IMR-90 (cell line): ENCODE measurements around the gene SLC28A3. TPM values are rescaled to one million over a fixed set of nuclear protein-coding genes. Genes with fewer than 3 reads are reported as not detected.

Experiments used
- ATAC-seq: fragments of 200-7000 bp; cut with Tn5 transposase; 2 replicates; pipeline ENCODE4 v1.9.1; 2020; ENCODE audit warnings: low read depth, mild to moderate bottlenecking, moderate library complexity
- BruUV-seq: library from RNA; stranded (reverse); fragments of 400-500 nt; replicated peaks from 2 replicates; lab custom pipeline; 2021; lab: Mats Ljungman, UMichigan
- CTCF ChIA-PET: fragments of 300-600 bp; formaldehyde crosslinking; extraction: SDS; loops from one replicate; lab custom pipeline; 2021; ENCODE audit warnings: antibody characterized with exemption; lab: Yijun Ruan, JAX
- POLR2A ChIA-PET: fragments of 300-600 bp; sonication (Branson Sonifier 250); formaldehyde crosslinking; loops from one replicate; lab custom pipeline; 2022; ENCODE audit warnings: antibody characterized with exemption; ENCODE audit not compliant: unreplicated experiment; lab: Charles Lee
- DNase-seq: peaks from one replicate; pipeline ENCODE4 v3.0.0; 2013
- H2AFZ ChIP-seq: replicated peaks from 2 replicates; pipeline ENCODE3; 2013; ENCODE audit warnings: low read length, mild to moderate bottlenecking; ENCODE audit not compliant: poor library complexity
- H2AK5ac ChIP-seq: 2 replicates; pipeline ENCODE4 v1.6.1; 2013; ENCODE audit warnings: low read depth, low read length, inconsistent platforms
- H2AK9ac ChIP-seq: replicated peaks from 2 replicates; pipeline ENCODE3; 2013; ENCODE audit warnings: mild to moderate bottlenecking, low read depth, low read length, moderate library complexity; ENCODE audit not compliant: poor library complexity
- H2BK120ac ChIP-seq: 2 replicates; pipeline ENCODE4 v1.6.1; 2013; ENCODE audit warnings: low read depth, low read length, inconsistent platforms
- H2BK15ac ChIP-seq: 3 replicates; pipeline ENCODE4 v1.6.1; 2013; ENCODE audit warnings: low read depth, low read length, inconsistent platforms
- H2BK20ac ChIP-seq: 2 replicates; pipeline ENCODE4 v1.6.1; 2013; ENCODE audit warnings: low read depth, mild to moderate bottlenecking, inconsistent platforms, low read length, moderate library complexity
- H2BK5ac ChIP-seq: 2 replicates; pipeline ENCODE4 v1.6.1; 2013; ENCODE audit warnings: mild to moderate bottlenecking, low read depth, low read length, inconsistent platforms; ENCODE audit not compliant: poor library complexity, severe bottlenecking
- H3K14ac ChIP-seq: replicated peaks from 2 replicates; pipeline ENCODE4 v1.6.1; 2013; ENCODE audit warnings: low read depth, low read length, inconsistent platforms
- H3K18ac ChIP-seq: 2 replicates; pipeline ENCODE4 v1.6.1; 2013; ENCODE audit warnings: low read depth, low read length, control low read depth
- H3K23ac ChIP-seq: 2 replicates; pipeline ENCODE4 v1.6.1; 2013; ENCODE audit warnings: low read depth, low read length, inconsistent platforms
- H3K27ac ChIP-seq: 2 replicates; pipeline ENCODE4 v1.5.1; 2013; ENCODE audit warnings: mild to moderate bottlenecking, control low read depth, low read length; ENCODE audit not compliant: insufficient read depth
- H3K27me3 ChIP-seq: 2 replicates; pipeline ENCODE4 v1.6.1; 2013; ENCODE audit warnings: low read length; ENCODE audit not compliant: control insufficient read depth, insufficient read depth
- H3K36me3 ChIP-seq: 2 replicates; pipeline ENCODE4 v1.6.1; 2013; ENCODE audit warnings: low read length, mixed read lengths; ENCODE audit not compliant: control insufficient read depth, insufficient read depth
- H3K4ac ChIP-seq: 2 replicates; pipeline ENCODE4 v1.6.1; 2013; ENCODE audit warnings: low read depth, low read length, inconsistent platforms
- H3K4me1 ChIP-seq: 2 replicates; pipeline ENCODE4 v1.6.1; 2013; ENCODE audit warnings: low read length, mixed read lengths; ENCODE audit not compliant: control insufficient read depth, insufficient read depth
- H3K4me2 ChIP-seq: 2 replicates; pipeline ENCODE4 v1.6.1; 2013; ENCODE audit warnings: low read depth, mild to moderate bottlenecking, control low read depth, low read length, moderate library complexity
- H3K4me3 ChIP-seq: 2 replicates; pipeline ENCODE4 v1.5.1; 2013; ENCODE audit warnings: low read depth, mild to moderate bottlenecking, control low read depth, low read length, moderate library complexity; ENCODE audit not compliant: insufficient read depth
- H3K56ac ChIP-seq: 2 replicates; pipeline ENCODE4 v1.6.1; 2013; ENCODE audit warnings: low read length, inconsistent platforms; ENCODE audit not compliant: insufficient read depth; ENCODE audit errors: extremely low read depth
- H3K79me1 ChIP-seq, 2 experiments: 2 replicates each; pipeline ENCODE4 v1.6.1; 2013; ENCODE audit warnings: low read length in 2 of 2, inconsistent platforms in 1 of 2, low read depth in 1 of 2
- H3K9ac ChIP-seq: 2 replicates; pipeline ENCODE4 v1.6.1; 2013; ENCODE audit warnings: low read depth, low read length, control low read depth
- H3K9me1 ChIP-seq: 2 replicates; pipeline ENCODE4 v1.6.1; 2013; ENCODE audit warnings: low read length, inconsistent platforms; ENCODE audit not compliant: insufficient read depth
- H3K9me3 ChIP-seq: 2 replicates; pipeline ENCODE4 v1.6.1; 2013; ENCODE audit warnings: low read length; ENCODE audit not compliant: control insufficient read depth, insufficient read depth
- H4K20me1 ChIP-seq: 2 replicates; pipeline ENCODE4 v1.6.1; 2013; ENCODE audit warnings: low read length, inconsistent platforms; ENCODE audit not compliant: insufficient read depth
- H4K5ac ChIP-seq: 2 replicates; pipeline ENCODE4 v1.6.1; 2013; ENCODE audit warnings: mild to moderate bottlenecking, low read depth, low read length, control low read depth
- H4K8ac ChIP-seq, 2 experiments: 2 replicates each; pipeline ENCODE4 v1.6.1; 2013; ENCODE audit warnings: low read depth in 2 of 2, low read length in 2 of 2, control low read depth in 1 of 2, inconsistent platforms in 1 of 2
- H4K91ac ChIP-seq: 2 replicates; pipeline ENCODE4 v1.6.1; 2013; ENCODE audit warnings: low read depth, low read length, inconsistent platforms; ENCODE audit not compliant: insufficient read depth
- CEBPB ChIP-seq: IDR thresholded peaks from 2 replicates; pipeline ENCODE4 v1.6.1; 2012; ENCODE audit warnings: low read depth, low read length, improper control_type of control experiment
- POLR2A ChIP-seq: IDR thresholded peaks from 2 replicates; pipeline ENCODE4 v1.6.1; 2012; ENCODE audit warnings: mild to moderate bottlenecking, low read depth, low read length
- RCOR1 ChIP-seq: IDR thresholded peaks from 2 replicates; pipeline ENCODE4 v1.6.1; 2012; ENCODE audit warnings: mild to moderate bottlenecking, low read length, improper control_type of control experiment; ENCODE audit not compliant: insufficient replicate concordance
- WGBS, 2 experiments: methylation state at CpG; one replicate each; pipeline versions ENCODE4 v1.1.5 to v1.1.7; 2013; ENCODE audit warnings: missing lambda C conversion rate in 2 of 2; ENCODE audit not compliant: insufficient read length in 1 of 2; ENCODE audit errors: extremely low coverage in 2 of 2; 5-methylcytosine and 5-hydroxymethylcytosine counted together
- dilution Hi-C: fragments of 300-500 bp; cut with HindIII; formaldehyde crosslinking; loops from one replicate; pipeline ENCODE4 v1.14.3; 2018; ENCODE audit warnings: low sequenced_read_pairs; ENCODE audit not compliant: unreplicated experiment
- in situ Hi-C: fragments of 300-500 bp; cut with MboI; formaldehyde crosslinking; loops from 3 replicates; pipeline ENCODE4 v1.14.3; 2019; ENCODE audit warnings: low sequenced_read_pairs, inconsistent platforms, mixed read lengths
- intact Hi-C: fragments of 100-400 bp; cut with micrococcal nuclease; formaldehyde crosslinking; loops from 2 replicates; pipeline ENCODE4 v1.10.0; 2022
- polyA plus RNA-seq, 3 experiments: library from polyadenylated mRNA; depleted of rRNA; stranded (reverse); fragments of >200 nt; gene quantifications; 2 replicates each; pipeline ENCODE4 v1.2.3, GENCODE V29; 2012; ENCODE audit warnings: low replicate concordance in 1 of 3
- total RNA-seq: library from RNA; depleted of rRNA; stranded (reverse); fragments of >200 nt; gene quantifications from 2 replicates; pipeline ENCODE4 v1.2.3, GENCODE V29; 2012

The SLC28A3 gene
- total and polyA plus RNA-seq, 2 of the 4 experiments (the other 2 are of a cell fraction), result 1.1 to 2.2 TPM

- Histone ChIP-seq H3K4me3 (no peak overlapping the region), H3K9me1 (peaks cover 5% of the 10 kb centered on the region), H3K9me3 (no peaks in the 10 kb centered on the region), H3K23ac (no peak overlapping the region), H3K18ac (no peak overlapping the region), H2BK5ac (no peak overlapping the region), H2BK120ac (no peak overlapping the region), H3K27ac (no peak overlapping the region), H4K8ac (no peak overlapping the region), H4K20me1 (no peaks in the 10 kb centered on the region), H2BK20ac (no peak overlapping the region), H3K14ac (no peak overlapping the region), H3K79me1 (no peaks in the 10 kb centered on the region), H3K27me3 (no peaks in the 10 kb centered on the region), H3K4me2 (no peak overlapping the region), H4K5ac (no peak overlapping the region), H3K9ac (no peak overlapping the region), H3K36me3 (no peaks in the 10 kb centered on the region), H2AFZ (no peak overlapping the region), H2BK15ac (no peak overlapping the region; the same call in 2 of the 3 replicates), H2AK5ac (no peak overlapping the region), H3K4ac (no peak overlapping the region), H3K56ac (no peak overlapping the region), H2AK9ac (no peak overlapping the region), H3K4me1 (peaks cover 6% of the 10 kb centered on the region; the same call in 1 of the 2 replicates), H4K91ac (no peak overlapping the region)
- dilution Hi-C loops (no loop called here), intact Hi-C loops (loop anchor here (5.0 to 10.0 kb wide), 2 partner anchors 362 to 485 kb away; a partner anchor contains a TSS), in situ Hi-C loops (loop anchor here (5.0 kb wide), 2 partner anchors 57 to 382 kb away; no protein-coding TSS in a partner anchor)
- POLR2A ChIA-PET, result no interaction called here
- TF ChIP-seq RCOR1 (no peak), CEBPB (no peak), POLR2A (no peak)
- CTCF ChIA-PET, result interaction anchor here (0.6 kb wide), 1 partner anchor 681 kb away, joined by 4 read pairs; no protein-coding TSS in a partner anchor
- no TSS peak for BruUV-seq
- DNase-seq, result no peak
- ATAC-seq, result no peak
- 77% methylated on average over 3 of the region's 4 CpGs; no CpG with 5 or more reads in 1 of the 2 experiments for WGBS, 2 experiments
Observed at GRCh38 chr9:84319632-84320031, 20.9 kb downstream of the SLC28A3 start.
